Measurements from ENCODE around the gene NEAT1.

DNA sequence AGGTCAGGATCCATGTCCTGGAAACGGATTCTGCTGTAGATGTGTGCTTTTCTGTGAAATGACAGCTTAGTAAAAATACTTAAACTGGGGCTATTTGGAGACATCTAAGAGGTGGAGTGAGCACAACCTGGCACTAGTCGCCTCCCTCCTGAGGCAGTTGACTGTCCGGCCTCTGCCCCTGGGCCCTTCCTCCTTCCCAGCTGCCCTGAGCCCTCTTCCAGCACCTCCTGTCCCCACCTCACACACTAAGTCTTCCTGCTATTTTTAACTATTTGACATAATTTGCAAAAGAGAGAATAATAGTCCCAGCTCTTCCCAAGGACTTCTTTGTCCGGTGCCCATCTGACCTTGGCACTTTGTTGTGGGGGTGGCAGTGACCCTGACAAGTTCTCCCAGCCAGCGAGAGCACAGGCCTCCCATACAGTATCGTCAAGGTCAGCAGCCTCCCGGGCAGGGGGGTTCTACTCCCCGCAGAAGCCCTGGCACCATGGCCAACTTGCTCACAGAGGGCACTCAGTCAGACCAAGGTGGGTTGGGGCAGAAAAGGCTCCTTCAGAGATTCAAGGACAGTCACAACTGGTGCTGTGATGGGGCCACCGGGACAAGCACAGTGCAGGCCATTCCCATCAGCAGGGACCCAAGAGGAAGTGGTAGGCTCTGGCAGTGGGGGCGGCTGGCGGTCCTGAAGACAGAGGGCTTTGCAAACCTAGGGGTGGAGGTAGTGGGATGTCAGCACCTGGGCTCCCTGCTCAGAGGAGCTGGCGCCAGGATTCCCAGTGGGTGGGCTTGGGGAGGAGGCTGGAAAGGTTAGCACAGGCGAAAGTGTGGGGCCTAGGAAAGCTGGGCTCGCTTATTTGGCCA, 5.5 kb upstream of the NEAT1 start:
- TF ChIP-seq, protein P1, sequence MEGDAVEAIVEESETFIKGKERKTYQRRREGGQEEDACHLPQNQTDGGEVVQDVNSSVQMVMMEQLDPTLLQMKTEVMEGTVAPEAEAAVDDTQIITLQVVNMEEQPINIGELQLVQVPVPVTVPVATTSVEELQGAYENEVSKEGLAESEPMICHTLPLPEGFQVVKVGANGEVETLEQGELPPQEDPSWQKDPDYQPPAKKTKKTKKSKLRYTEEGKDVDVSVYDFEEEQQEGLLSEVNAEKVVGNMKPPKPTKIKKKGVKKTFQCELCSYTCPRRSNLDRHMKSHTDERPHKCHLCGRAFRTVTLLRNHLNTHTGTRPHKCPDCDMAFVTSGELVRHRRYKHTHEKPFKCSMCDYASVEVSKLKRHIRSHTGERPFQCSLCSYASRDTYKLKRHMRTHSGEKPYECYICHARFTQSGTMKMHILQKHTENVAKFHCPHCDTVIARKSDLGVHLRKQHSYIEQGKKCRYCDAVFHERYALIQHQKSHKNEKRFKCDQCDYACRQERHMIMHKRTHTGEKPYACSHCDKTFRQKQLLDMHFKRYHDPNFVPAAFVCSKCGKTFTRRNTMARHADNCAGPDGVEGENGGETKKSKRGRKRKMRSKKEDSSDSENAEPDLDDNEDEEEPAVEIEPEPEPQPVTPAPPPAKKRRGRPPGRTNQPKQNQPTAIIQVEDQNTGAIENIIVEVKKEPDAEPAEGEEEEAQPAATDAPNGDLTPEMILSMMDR (IDR thresholded peaks at IDR 0.05), result no peak
- no peak for TF ChIP-seq POLR2A (IDR thresholded peaks at IDR 0.05)

All from thyroid gland (tissue), 4 donors.